K562 (cell line): ENCODE data around the gene TESK1. TPM values are rescaled to one million over a fixed set of nuclear protein-coding genes. Genes with fewer than 3 reads are reported as not detected.

ENCODE experiments used
- ATAC-seq: fragments of 200-7000 bp; cut with Tn5 transposase; 3 replicates; pipeline ENCODE4 v1.9.1; 2020; ENCODE audit warnings: moderate library complexity
- BruUV-seq: library from RNA; stranded (reverse); fragments of 400-500 nt; replicated peaks from 2 replicates; lab custom pipeline; 2021; lab: Mats Ljungman, UMichigan
- CTCF ChIA-PET: fragments of 300-600 bp; formaldehyde crosslinking; extraction: SDS; loops from one replicate; lab custom pipeline; 2021; ENCODE audit warnings: low intra/inter-chr PET ratio; lab: Yijun Ruan, JAX
- POLR2A ChIA-PET: fragments of 300-600, 350-650 bp; sonication (Branson Sonifier 250); formaldehyde crosslinking; extraction: SDS; loops from one replicate; lab custom pipeline; 2021; ENCODE audit warnings: antibody characterized with exemption, inconsistent platforms; lab: Yijun Ruan, JAX
- DNase-seq, 4 experiments: peaks; one replicate each; pipeline versions ENCODE4 v3.0.0 to v3.0.0-alpha.2; 2011 to 2018; ENCODE audit warnings: low spot score in 3 of 4, mixed read lengths in 3 of 4; ENCODE audit errors: extremely low read depth in 1 of 4
- FAIRE-seq: peaks from 2 replicates; lab custom pipeline; 2011; peaks lifted over from hg19 to GRCh38; lab: Jason Lieb, UNC
- H2AFZ ChIP-seq: 2 replicates; pipeline ENCODE4 v1.6.0; 2011; ENCODE audit warnings: low read depth, low read length, control low read depth, inconsistent platforms
- H3K27ac ChIP-seq: fragments of 200-600 bp; 3 replicates; pipeline ENCODE4 v1.8.0; 2011; ENCODE audit warnings: low read depth, mild to moderate bottlenecking, control low read depth, inconsistent platforms, low read length, moderate library complexity, mixed read lengths; ENCODE audit errors: extremely low read depth
- H3K27me3 ChIP-seq, 2 experiments: fragments of 300-600 bp in 1 of 2; 2 replicates in 1 of 2; 3 replicates in 1 of 2; pipeline versions ENCODE4 v1.6.0 to v1.8.0; 2011; ENCODE audit warnings: inconsistent platforms in 2 of 2, low read length in 2 of 2, mild to moderate bottlenecking in 1 of 2, mixed read lengths in 1 of 2, moderate library complexity in 1 of 2; ENCODE audit not compliant: control insufficient read depth in 2 of 2, insufficient read depth in 2 of 2
- H3K36me3 ChIP-seq: fragments of 300-600 bp; 3 replicates; pipeline ENCODE4 v1.8.0; 2011; ENCODE audit warnings: mild to moderate bottlenecking, low read length, inconsistent platforms; ENCODE audit not compliant: control insufficient read depth, insufficient read depth
- H3K4me1 ChIP-seq, 2 experiments: fragments of 200-600 bp in 1 of 2; replicated peaks in 1 of 2; 2 replicates in 1 of 2; 3 replicates in 1 of 2; pipeline versions ENCODE4 v1.5.1 to v1.8.0; 2011; ENCODE audit warnings: inconsistent platforms in 2 of 2, low read length in 2 of 2, mild to moderate bottlenecking in 1 of 2, mixed read lengths in 1 of 2, moderate library complexity in 1 of 2; ENCODE audit not compliant: control insufficient read depth in 2 of 2, insufficient read depth in 2 of 2
- H3K4me2 ChIP-seq: 2 replicates; pipeline ENCODE4 v1.6.1; 2011; ENCODE audit warnings: low read length, control low read depth, inconsistent platforms, mixed read lengths; ENCODE audit not compliant: insufficient read depth
- H3K4me3 ChIP-seq: fragments of 200-600 bp; sonication (generic), shearing (Covaris generic); 2 replicates; pipeline ENCODE4 v1.5.1; 2016; ENCODE audit warnings: control low read depth, inconsistent platforms
- H3K79me2 ChIP-seq: fragments of 200-600 bp; 3 replicates; pipeline ENCODE4 v1.8.0; 2011; ENCODE audit warnings: low read length, inconsistent platforms; ENCODE audit not compliant: control insufficient read depth, insufficient read depth
- H3K9ac ChIP-seq, 2 experiments: 2 replicates each; pipeline versions ENCODE4 v1.6.0 to v1.6.1; 2011; ENCODE audit warnings: low read depth in 2 of 2, low read length in 2 of 2, control low read depth in 1 of 2, inconsistent platforms in 1 of 2, mild to moderate bottlenecking in 1 of 2, mixed read lengths in 1 of 2; ENCODE audit not compliant: insufficient read depth in 1 of 2
- H3K9me1 ChIP-seq: one replicate; pipeline ENCODE4 v1.6.0; 2011; ENCODE audit warnings: inconsistent platforms, mild to moderate bottlenecking, low read length, moderate library complexity; ENCODE audit not compliant: control insufficient read depth, insufficient read depth
- H3K9me3 ChIP-seq: replicated peaks from 2 replicates; pipeline ENCODE4 v1.5.1; 2011; ENCODE audit warnings: low read depth, low read length, inconsistent platforms; ENCODE audit not compliant: control insufficient read depth, insufficient read depth
- H4K20me1 ChIP-seq: replicated peaks from 2 replicates; pipeline ENCODE4 v1.6.1; 2011; ENCODE audit warnings: low read length, inconsistent platforms, mixed read lengths; ENCODE audit not compliant: control insufficient read depth, insufficient read depth
- WGBS: fragments of 100-300 bp; shearing (Covaris generic); methylation state at CpG from one replicate; pipeline ENCODE4 v1.1.6; 2016; ENCODE audit warnings: low coverage, mixed read lengths; ENCODE audit not compliant: insufficient coverage; ENCODE audit errors: missing lambda C conversion rate; 5-methylcytosine and 5-hydroxymethylcytosine counted together
- in situ Hi-C: fragments of 300-500 bp; cut with MboI; formaldehyde crosslinking; loops from 4 replicates; pipeline ENCODE4 v1.15.0; 2018; ENCODE audit warnings: inconsistent platforms, mixed read lengths
- intact Hi-C: fragments of 100-400 bp; cut with micrococcal nuclease; formaldehyde crosslinking; loops from 2 replicates; pipeline ENCODE4 v1.14.2; 2022
- polyA plus RNA-seq, 8 experiments: library from polyadenylated mRNA; depleted of rRNA in 4 of 8; stranded (reverse) in 5 of 8; unstranded in 3 of 8; fragments of >200 nt; fragmentation: Nextera tagmentation in 2 of 8; fragmentation: Illumina TruSeq in 1 of 8; extraction: Ambion mirVana in 2 of 8; extraction: Trizol in 1 of 8; gene quantifications; 2 replicates each; pipeline versions ENCODE4 v1.2.1 to v1.2.3, GENCODE V29; 2011 to 2014; ENCODE audit warnings: inconsistent platforms in 1 of 8, missing spikeins in 1 of 8
- total RNA-seq, 7 experiments: library from RNA; depleted of rRNA in 6 of 7; stranded (reverse); fragments of >200 nt in 6 of 7; fragmentation: Illumina TruSeq in 2 of 7; extraction: Trizol in 2 of 7; gene quantifications; 2 replicates each; pipeline versions ENCODE4 v1.2.1 to v1.2.3, GENCODE V29; 2011 to 2021; ENCODE audit warnings: low replicate concordance in 1 of 7
- TF ChIP-seq, protein P1 (sequence below): sonication (generic); formaldehyde crosslinking; IDR thresholded peaks from 2 replicates; pipeline ENCODE4 v1.9.0; 2022; ENCODE audit warnings: mild to moderate bottlenecking, missing genetic modification reagents
- TF ChIP-seq, protein P2 (sequence below): sonication (generic); formaldehyde crosslinking; IDR thresholded peaks from 2 replicates; pipeline ENCODE4 v1.8.1; 2023; ENCODE audit warnings: missing genetic modification reagents, mild to moderate bottlenecking, borderline replicate concordance

Gene TESK1
- total and polyA plus RNA-seq, 9 of the 15 experiments (the other 6 are each of a cell fraction or from before 2014, with no cell fraction given): 0.07 to 10.4 (median 4.1) TPM

DNA sequence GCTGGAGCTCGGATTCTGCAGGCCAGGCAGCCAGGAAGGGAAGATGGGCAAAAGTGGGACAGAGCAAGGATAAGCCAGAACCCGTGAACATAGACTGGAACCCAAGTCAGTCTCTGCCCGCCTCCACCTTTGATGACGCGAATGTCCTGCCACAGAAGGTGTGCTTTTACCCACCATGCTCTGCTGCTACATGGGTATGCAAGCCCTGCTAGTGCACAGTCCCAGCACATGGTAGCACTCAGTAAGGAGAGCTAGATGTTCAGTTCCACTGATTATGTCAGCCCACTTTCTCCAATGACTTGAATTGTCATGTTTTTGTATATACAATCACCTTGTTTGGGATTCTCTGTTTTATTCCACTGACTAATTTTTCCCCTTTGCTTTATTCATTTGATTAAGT, 24.5 kb downstream of the TESK1 start:
- Histone ChIP-seq H3K4me3 (no peak overlapping the region), H3K27ac (no peak overlapping the region), H3K9me1 (no peaks in the 10 kb centered on the region), H3K36me3 (no peaks in the 10 kb centered on the region), H3K9me3 (no peaks in the 10 kb centered on the region), H3K4me2 (no peak overlapping the region), H2AFZ (no peak overlapping the region), H3K9ac (no peak overlapping the region), H4K20me1 (no peaks in the 10 kb centered on the region), H3K27me3 (no peaks in the 10 kb centered on the region), H3K79me2 (no peaks in the 10 kb centered on the region), H3K4me1 (no peaks in the 10 kb centered on the region; a peak in 4 of 5 replicates)
- no peak for FAIRE-seq
- BruUV-seq: no TSS peak
- ChIA-PET POLR2A (interaction anchor here (1.4 kb wide), 1 partner anchor 14 kb away, joined by 3 read pairs; no protein-coding TSS in a partner anchor), CTCF (no interaction called here)
- no peak for ATAC-seq
- 68% methylated on average over 5 of the region's 5 CpGs for WGBS
- DNase-seq: no peak
- intact Hi-C loops (no loop called here), in situ Hi-C loops (no loop called here)
- TF ChIP-seq, protein P1, sequence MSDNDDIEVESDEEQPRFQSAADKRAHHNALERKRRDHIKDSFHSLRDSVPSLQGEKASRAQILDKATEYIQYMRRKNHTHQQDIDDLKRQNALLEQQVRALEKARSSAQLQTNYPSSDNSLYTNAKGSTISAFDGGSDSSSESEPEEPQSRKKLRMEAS: no peak

DNA sequence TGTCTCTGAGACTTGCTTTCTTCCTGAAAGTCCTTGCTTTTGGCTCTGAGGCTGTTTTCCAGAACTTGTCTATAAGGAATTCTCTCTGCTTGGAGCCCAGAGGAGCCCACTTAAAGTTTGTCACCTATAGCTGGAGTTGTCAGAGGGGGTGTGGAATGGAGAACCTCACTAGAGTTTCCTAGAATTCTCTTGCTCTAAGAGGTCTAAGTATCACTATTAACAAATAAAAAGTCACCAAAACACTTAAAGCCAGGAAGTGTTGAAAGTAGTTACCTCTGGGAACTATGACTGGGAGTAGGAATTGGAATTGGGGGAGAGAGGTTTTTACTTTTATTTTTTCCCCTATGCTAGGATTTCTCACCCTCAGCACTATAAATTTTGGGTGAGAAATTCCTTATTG, 30.7 kb downstream of the TESK1 start:
- ChIA-PET CTCF (no interaction called here), POLR2A (interaction anchor here (0.8 kb wide), 1 partner anchor 28 kb away, joined by 3 read pairs; no protein-coding TSS in a partner anchor)
- H3K27me3 ChIP-seq: no peaks in the 10 kb centered on the region
- H2AFZ ChIP-seq: no peak overlapping the region
- no peaks in the 10 kb centered on the region for H4K20me1 ChIP-seq
- no TSS peak for BruUV-seq
- H3K9ac ChIP-seq: no peak overlapping the region
- in situ Hi-C loops (no loop called here), intact Hi-C loops (no loop called here)
- no peak for FAIRE-seq
- H3K27ac ChIP-seq: no peak overlapping the region
- no peaks in the 10 kb centered on the region for H3K9me1 ChIP-seq
- H3K9me3 ChIP-seq: no peaks in the 10 kb centered on the region
- no peak for ATAC-seq
- H3K4me3 ChIP-seq: no peak overlapping the region
- no peak for DNase-seq
- H3K4me2 ChIP-seq: no peak overlapping the region
- H3K79me2 ChIP-seq: no peaks in the 10 kb centered on the region
- H3K4me1 ChIP-seq: no peaks in the 10 kb centered on the region
- no peaks in the 10 kb centered on the region for H3K36me3 ChIP-seq
- TF ChIP-seq, protein P2, sequence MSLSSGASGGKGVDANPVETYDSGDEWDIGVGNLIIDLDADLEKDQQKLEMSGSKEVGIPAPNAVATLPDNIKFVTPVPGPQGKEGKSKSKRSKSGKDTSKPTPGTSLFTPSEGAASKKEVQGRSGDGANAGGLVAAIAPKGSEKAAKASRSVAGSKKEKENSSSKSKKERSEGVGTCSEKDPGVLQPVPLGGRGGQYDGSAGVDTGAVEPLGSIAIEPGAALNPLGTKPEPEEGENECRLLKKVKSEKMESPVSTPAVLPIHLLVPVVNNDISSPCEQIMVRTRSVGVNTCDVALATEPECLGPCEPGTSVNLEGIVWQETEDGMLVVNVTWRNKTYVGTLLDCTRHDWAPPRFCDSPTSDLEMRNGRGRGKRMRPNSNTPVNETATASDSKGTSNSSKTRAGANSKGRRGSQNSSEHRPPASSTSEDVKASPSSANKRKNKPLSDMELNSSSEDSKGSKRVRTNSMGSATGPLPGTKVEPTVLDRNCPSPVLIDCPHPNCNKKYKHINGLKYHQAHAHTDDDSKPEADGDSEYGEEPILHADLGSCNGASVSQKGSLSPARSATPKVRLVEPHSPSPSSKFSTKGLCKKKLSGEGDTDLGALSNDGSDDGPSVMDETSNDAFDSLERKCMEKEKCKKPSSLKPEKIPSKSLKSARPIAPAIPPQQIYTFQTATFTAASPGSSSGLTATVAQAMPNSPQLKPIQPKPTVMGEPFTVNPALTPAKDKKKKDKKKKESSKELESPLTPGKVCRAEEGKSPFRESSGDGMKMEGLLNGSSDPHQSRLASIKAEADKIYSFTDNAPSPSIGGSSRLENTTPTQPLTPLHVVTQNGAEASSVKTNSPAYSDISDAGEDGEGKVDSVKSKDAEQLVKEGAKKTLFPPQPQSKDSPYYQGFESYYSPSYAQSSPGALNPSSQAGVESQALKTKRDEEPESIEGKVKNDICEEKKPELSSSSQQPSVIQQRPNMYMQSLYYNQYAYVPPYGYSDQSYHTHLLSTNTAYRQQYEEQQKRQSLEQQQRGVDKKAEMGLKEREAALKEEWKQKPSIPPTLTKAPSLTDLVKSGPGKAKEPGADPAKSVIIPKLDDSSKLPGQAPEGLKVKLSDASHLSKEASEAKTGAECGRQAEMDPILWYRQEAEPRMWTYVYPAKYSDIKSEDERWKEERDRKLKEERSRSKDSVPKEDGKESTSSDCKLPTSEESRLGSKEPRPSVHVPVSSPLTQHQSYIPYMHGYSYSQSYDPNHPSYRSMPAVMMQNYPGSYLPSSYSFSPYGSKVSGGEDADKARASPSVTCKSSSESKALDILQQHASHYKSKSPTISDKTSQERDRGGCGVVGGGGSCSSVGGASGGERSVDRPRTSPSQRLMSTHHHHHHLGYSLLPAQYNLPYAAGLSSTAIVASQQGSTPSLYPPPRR (CRISPR knock-in tag): no peak
